Stimulated activated CD8-positive, alpha-beta memory T cell treated with anti-CD3 and anti-CD28 coated beads, Interleukin-4, amount 100 ng/mL, for 4 hours (primary cell): Measurements from ENCODE around the gene MAN1C1.

Source experiments
- DNase-seq, 2 donors: peaks; one replicate each; pipeline ENCODE4 v3.0.0-alpha.2; 2020; ENCODE audit warnings: low read depth in 2 of 2, low spot score in 1 of 2

The MAN1C1 gene

GRCh38 chr1:25613091-25613490 lies 3.5 kb upstream of the MAN1C1 start:
- no peak for DNase-seq

- DNase-seq = no peak
Observed at GRCh38 chr1:25614501-25615171, 2.0 kb upstream of the MAN1C1 start.

GRCh38 chr1:25615172-25615541 lies 1.4 kb upstream of the MAN1C1 start:
- DNase-seq = no peak

- DNase-seq = no peak
Observed at GRCh38 chr1:25615563-25616094, 962 bp upstream of the MAN1C1 start.

- DNase-seq = no peak
Observed at GRCh38 chr1:25616987-25617624, 515 bp downstream of the MAN1C1 start.

GRCh38 chr1:25617625-25618432 lies 1.2 kb downstream of the MAN1C1 start:
- DNase-seq = no peak

- DNase-seq = no peak
Observed at GRCh38 chr1:25618433-25618808, 1.8 kb downstream of the MAN1C1 start.

GRCh38 chr1:25619101-25619890 lies 2.7 kb downstream of the MAN1C1 start:
- DNase-seq = no peak

GRCh38 chr1:25620211-25620610 lies 3.6 kb downstream of the MAN1C1 start:
- no peak for DNase-seq

GRCh38 chr1:25620701-25621350 lies 4.2 kb downstream of the MAN1C1 start:
- no peak for DNase-seq

- DNase-seq = no peak
Observed at GRCh38 chr1:25621876-25622275, 5.3 kb downstream of the MAN1C1 start.

- DNase-seq = no peak
Observed at GRCh38 chr1:25622531-25622930, 5.9 kb downstream of the MAN1C1 start.

GRCh38 chr1:25623007-25623406 lies 6.4 kb downstream of the MAN1C1 start:
- DNase-seq = no peak

GRCh38 chr1:25623731-25624130 lies 7.1 kb downstream of the MAN1C1 start:
- no peak for DNase-seq

GRCh38 chr1:25624156-25624555 lies 7.6 kb downstream of the MAN1C1 start:
- DNase-seq = no peak

- DNase-seq = no peak
Observed at GRCh38 chr1:25624604-25625003, 8.0 kb downstream of the MAN1C1 start.

- no peak for DNase-seq
Observed at GRCh38 chr1:25626018-25626417, 9.4 kb downstream of the MAN1C1 start.

GRCh38 chr1:25628741-25629421 lies 12.3 kb downstream of the MAN1C1 start:
- DNase-seq = no peak

- DNase-seq = no peak
Observed at GRCh38 chr1:25629836-25630235, 13.2 kb downstream of the MAN1C1 start.
